Omental fat pad (tissue), 4 donors: ENCODE results near the gene NDUFS2. TPM values are rescaled to one million over a fixed set of nuclear protein-coding genes. Genes with fewer than 3 reads are reported as not detected.

ENCODE experiments used
- ATAC-seq: fragments of 150-250 bp; one replicate; pipeline ENCODE4 v1.9.1; 2016; ENCODE audit warnings: mild to moderate bottlenecking, moderate library complexity; ENCODE audit not compliant: low FRiP score
- DNase-seq: peaks from one replicate; pipeline ENCODE4 v3.0.0-alpha.2; 2019; ENCODE audit warnings: low spot score
- total RNA-seq, 4 donors: library from RNA; depleted of rRNA; stranded (reverse); fragments of >200 nt; gene quantifications; one replicate each; pipeline ENCODE4 v1.1.0, GENCODE V29; 2016
- TF ChIP-seq, protein P1 (sequence below), 3 donors: fragments of 450-650 bp; IDR thresholded peaks; one replicate each; pipeline ENCODE4 v1.5.1; 2016 to 2017; ENCODE audit warnings: antibody characterized with exemption in 3 of 3, mild to moderate bottlenecking in 3 of 3, moderate library complexity in 2 of 3

Gene NDUFS2
- total RNA-seq, 4 donors from 2014 or later = 89.4 to 136 (median 122) TPM

DNA sequence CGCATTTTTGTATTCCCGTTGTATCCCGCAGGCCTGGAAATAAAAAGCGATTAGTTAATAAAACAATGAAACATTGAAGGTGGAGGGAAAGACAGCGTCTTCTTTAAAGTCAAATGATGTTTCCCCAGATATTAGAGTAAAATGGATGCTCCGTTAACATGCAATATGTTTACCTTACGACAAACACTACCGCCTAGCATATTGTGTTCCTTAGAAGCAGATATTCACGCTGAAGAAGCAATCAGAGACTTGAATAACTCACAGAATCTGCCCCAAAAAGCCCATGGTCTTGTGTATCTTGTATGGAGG is 24.3 kb upstream of the NDUFS2 start:
- DNase-seq (no peak), ATAC-seq (no peak)
- TF ChIP-seq, protein P1, sequence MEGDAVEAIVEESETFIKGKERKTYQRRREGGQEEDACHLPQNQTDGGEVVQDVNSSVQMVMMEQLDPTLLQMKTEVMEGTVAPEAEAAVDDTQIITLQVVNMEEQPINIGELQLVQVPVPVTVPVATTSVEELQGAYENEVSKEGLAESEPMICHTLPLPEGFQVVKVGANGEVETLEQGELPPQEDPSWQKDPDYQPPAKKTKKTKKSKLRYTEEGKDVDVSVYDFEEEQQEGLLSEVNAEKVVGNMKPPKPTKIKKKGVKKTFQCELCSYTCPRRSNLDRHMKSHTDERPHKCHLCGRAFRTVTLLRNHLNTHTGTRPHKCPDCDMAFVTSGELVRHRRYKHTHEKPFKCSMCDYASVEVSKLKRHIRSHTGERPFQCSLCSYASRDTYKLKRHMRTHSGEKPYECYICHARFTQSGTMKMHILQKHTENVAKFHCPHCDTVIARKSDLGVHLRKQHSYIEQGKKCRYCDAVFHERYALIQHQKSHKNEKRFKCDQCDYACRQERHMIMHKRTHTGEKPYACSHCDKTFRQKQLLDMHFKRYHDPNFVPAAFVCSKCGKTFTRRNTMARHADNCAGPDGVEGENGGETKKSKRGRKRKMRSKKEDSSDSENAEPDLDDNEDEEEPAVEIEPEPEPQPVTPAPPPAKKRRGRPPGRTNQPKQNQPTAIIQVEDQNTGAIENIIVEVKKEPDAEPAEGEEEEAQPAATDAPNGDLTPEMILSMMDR (IDR thresholded peaks at IDR 0.05) = no peak

DNA sequence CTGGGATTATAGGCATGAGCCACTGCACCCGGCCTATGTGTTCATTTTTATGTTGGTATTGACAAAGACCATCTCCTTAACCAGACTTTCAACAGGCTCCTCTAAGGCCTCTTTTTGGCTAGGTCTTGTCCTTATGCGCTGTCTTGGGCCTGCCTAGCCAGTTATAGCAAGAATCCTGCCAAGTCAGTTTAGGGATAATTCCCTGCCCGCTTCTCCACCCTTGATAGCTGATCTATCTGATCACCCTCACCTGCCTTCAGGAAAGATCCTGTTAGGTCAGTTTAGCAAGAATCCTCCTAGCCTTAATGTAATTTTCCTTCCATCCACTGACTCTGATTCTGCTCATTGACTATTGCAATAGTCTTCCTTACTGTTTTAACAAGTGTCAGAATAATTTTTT is 22.5 kb upstream of the NDUFS2 start:
- ATAC-seq = no peak

DNA sequence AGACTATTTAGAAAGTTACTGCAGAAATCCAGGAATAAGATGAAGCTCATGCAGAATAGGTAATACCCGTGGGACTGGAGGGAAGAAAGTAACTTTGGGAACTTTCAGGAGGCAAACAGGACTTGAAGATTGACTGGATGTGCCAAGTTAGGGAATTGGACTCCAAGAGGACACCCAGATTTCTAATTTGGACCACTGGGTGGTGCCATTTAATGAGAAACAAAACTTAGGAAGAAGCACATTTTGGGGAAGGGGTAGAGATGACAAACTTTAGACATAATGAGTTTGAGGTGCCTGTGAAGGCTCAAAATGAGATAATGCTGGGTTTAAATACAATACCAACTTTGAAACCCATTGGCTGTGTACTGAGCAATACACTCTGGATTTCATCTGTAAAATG is 21.5 kb upstream of the NDUFS2 start:
- DNase-seq (no peak), ATAC-seq (no peak)
- TF ChIP-seq, protein P1 (IDR thresholded peaks at IDR 0.05) = no peak

More for the DNA sequence above, 22.5 kb upstream of the NDUFS2 start:
- TF ChIP-seq, protein P1 (IDR thresholded peaks at IDR 0.05) = no peak
- no peak for DNase-seq

DNA sequence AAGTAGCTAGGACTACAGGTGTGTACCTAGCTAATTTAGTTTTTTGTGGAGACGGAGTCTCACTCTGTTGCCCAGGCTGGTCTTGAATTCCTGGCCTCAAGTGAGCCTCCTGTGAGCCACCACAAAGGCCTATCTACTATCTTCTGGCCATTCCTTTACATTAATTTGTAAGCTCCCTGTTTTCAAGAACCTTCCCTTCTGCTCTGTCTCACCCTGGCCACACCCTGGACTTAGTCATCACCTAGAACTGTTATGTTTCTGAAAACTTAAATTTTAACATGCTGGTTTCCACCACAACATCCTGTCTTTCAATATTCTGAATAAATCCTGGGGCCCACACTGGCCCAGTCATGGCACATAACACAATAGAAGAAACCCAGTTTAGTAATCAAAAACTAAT is 20.0 kb upstream of the NDUFS2 start:
- DNase-seq = no peak
- no peak for ATAC-seq
- TF ChIP-seq, protein P1 (IDR thresholded peaks at IDR 0.05) = no peak

DNA sequence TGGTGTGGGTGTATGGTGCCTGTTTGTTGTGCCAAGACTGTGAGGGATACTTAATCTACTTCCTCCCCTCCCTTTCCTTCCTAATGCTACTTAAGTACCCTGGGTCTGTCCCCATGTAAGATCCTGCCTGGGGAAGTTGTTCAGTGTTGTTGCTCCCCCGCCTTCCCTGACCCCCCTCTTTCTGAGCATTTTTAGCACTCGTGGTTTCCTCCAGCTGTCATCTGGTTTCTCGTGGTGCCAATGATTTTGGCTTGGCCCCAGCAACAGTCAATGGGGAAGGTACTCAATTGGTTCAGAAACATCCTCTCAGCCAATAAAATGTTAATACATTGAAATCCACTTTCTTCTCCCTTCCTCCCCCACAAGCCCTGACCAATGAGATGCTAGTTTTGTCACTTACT is 16.9 kb upstream of the NDUFS2 start:
- TF ChIP-seq, protein P1 (IDR thresholded peaks at IDR 0.05) = no peak
- no peak for DNase-seq
- ATAC-seq = peak; percentile 42

DNA sequence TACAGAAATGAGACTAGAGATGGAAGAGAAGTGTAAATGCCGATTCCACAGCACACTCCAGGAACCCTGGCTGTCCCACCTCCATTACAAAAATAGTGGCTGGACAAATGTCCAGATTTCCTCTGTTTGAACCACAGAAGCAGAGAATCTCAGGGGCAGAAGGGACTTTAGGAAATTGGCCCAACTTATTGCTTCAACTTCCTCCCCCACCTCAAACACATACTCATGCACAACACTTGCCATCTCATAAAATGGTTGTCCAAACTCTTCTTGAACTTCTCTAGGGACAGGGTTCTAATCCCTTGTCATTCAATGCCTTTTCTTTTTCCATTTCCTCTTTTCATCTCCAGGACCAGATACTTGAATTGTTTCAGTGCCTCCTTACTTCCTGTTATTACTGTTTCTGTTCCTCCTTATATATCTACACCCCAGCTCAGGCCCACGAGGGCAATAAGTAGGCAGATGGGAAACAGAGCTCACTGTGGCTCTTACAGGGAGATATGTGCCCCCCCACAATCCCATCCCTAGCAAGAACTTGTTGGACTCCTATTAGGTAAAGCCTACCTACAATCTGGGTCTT is 16.3 kb upstream of the NDUFS2 start:
- DNase-seq (no peak), ATAC-seq (no peak)
- TF ChIP-seq, protein P1 (IDR thresholded peaks at IDR 0.05) = no peak

DNA sequence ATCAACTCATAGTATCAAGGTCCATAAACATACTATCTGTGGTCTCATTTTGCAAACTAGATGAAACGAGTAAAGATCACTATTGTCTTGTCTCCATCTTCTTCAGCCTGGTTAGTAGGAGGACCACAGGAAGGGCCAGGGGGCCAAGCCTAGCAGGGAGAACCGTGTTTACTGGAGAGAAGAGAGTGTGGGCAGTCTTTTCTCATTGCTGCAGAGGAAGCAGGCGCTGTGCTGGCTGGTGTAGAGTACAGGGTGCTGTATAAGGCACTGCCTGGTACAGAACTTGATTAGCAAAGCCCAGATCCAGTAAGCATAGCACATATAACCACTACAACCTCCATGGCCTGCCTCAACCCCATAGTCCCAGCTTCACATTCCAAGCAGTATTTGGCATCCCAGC is 14.9 kb upstream of the NDUFS2 start:
- TF ChIP-seq, protein P1 (IDR thresholded peaks at IDR 0.05) = no peak
- ATAC-seq = no peak
- no peak for DNase-seq
